Esophagus (tissue), 2 donors: ENCODE measurements around the gene SHISA7. TPM values are rescaled to one million over a fixed set of nuclear protein-coding genes. Genes with fewer than 3 reads are reported as not detected.

Experiments used
- H3K27ac ChIP-seq, 2 donors: one replicate each; pipeline ENCODE4 v1.5.1; 2013; ENCODE audit warnings: low read depth in 2 of 2, mild to moderate bottlenecking in 2 of 2, inconsistent platforms in 1 of 2, low read length in 1 of 2, moderate library complexity in 1 of 2
- H3K27me3 ChIP-seq, 2 donors: one replicate each; pipeline ENCODE4 v1.6.1; 2013; ENCODE audit warnings: low read length in 2 of 2, control low read depth in 1 of 2, mild to moderate bottlenecking in 1 of 2; ENCODE audit not compliant: insufficient read depth in 2 of 2, control insufficient read depth in 1 of 2
- H3K36me3 ChIP-seq, 2 donors: one replicate each; pipeline ENCODE4 v1.6.1; 2013; ENCODE audit warnings: low read length in 1 of 2; ENCODE audit not compliant: control insufficient read depth in 2 of 2, insufficient read depth in 2 of 2
- H3K4me1 ChIP-seq, 2 donors: one replicate each; pipeline ENCODE4 v1.6.1; 2013; ENCODE audit warnings: low read length in 1 of 2; ENCODE audit not compliant: control insufficient read depth in 2 of 2, insufficient read depth in 2 of 2
- H3K4me3 ChIP-seq, 2 donors: one replicate each; pipeline ENCODE4 v1.5.1; 2013; ENCODE audit warnings: low read length in 2 of 2, mild to moderate bottlenecking in 2 of 2, low read depth in 1 of 2, moderate library complexity in 1 of 2
- H3K9me3 ChIP-seq, 2 donors: one replicate each; pipeline ENCODE4 v1.6.1; 2013; ENCODE audit warnings: mild to moderate bottlenecking in 2 of 2, low read depth in 1 of 2, low read length in 1 of 2, moderate library complexity in 1 of 2; ENCODE audit not compliant: control insufficient read depth in 2 of 2, insufficient read depth in 1 of 2
- WGBS, 2 donors: extraction: QIAGEN DNeasy Blood & Tissue Kit; methylation state at CpG; one replicate each; pipeline ENCODE4 v1.1.7; 2013; 5-methylcytosine and 5-hydroxymethylcytosine counted together
- polyA plus RNA-seq, 2 donors: library from polyadenylated mRNA; stranded (reverse); fragments of 200-250 nt; gene quantifications; one replicate each; pipeline ENCODE4 v1.2.3, GENCODE V29; 2013
- donor health status: healthy with polysubstance abuse.
- donor health status: Bipolar disorder and iron deficiency.

Gene SHISA7
- polyA plus RNA-seq, 2 donors, result 0.01 TPM; not detected in 1

- Histone ChIP-seq H3K27ac (no peak overlapping the region), H3K4me1 (peaks cover 6 to 8% of the 10 kb centered on the region in 2 donors), H3K4me3 (no peak overlapping the region), H3K9me3 (peaks cover 0 to 14% of the 10 kb centered on the region in 2 donors), H3K36me3 (no peaks in the 10 kb centered on the region), H3K27me3 (peaks cover 7 to 43% of the 10 kb centered on the region in 2 donors)
- WGBS, 2 donors, result 77 to 83% methylated on average over 5 of the region's 5 CpGs
Measured at GRCh38 chr19:55439052-55439451, 4.0 kb downstream of the SHISA7 start.

- 3 to 4% methylated on average over 17 of the region's 17 CpGs for WGBS, 2 donors
- Histone ChIP-seq H3K4me1 (peaks cover 5 to 6% of the 10 kb centered on the region in 2 donors), H3K27ac (no peak overlapping the region), H3K27me3 (peaks cover 4 to 40% of the 10 kb centered on the region in 2 donors), H3K4me3 (no peak overlapping the region), H3K36me3 (no peaks in the 10 kb centered on the region), H3K9me3 (peaks cover 0 to 14% of the 10 kb centered on the region in 2 donors)
Measured at GRCh38 chr19:55437410-55437809, 5.7 kb downstream of the SHISA7 start.

GRCh38 chr19:55436847-55437246 is 6.3 kb downstream of the SHISA7 start:
- no peak overlapping the region for H3K4me3 ChIP-seq
- no peaks in the 10 kb centered on the region for H3K36me3 ChIP-seq
- peaks cover 2 to 3% of the 10 kb centered on the region in 2 donors for H3K4me1 ChIP-seq
- 47 to 48% methylated on average over 8 of the region's 8 CpGs for WGBS, 2 donors
- H3K27ac ChIP-seq, result no peak overlapping the region
- peaks cover 0 to 19% of the 10 kb centered on the region in 2 donors for H3K9me3 ChIP-seq
- peaks cover 4 to 34% of the 10 kb centered on the region in 2 donors for H3K27me3 ChIP-seq

- H3K36me3 ChIP-seq, result no peaks in the 10 kb centered on the region
- 95 to 96% methylated on average over 4 of the region's 4 CpGs for WGBS, 2 donors
- no peak overlapping the region for H3K27ac ChIP-seq
- peaks cover 4 to 28% of the 10 kb centered on the region in 2 donors for H3K27me3 ChIP-seq
- peaks cover 0 to 12% of the 10 kb centered on the region in 2 donors for H3K9me3 ChIP-seq
- no peaks in the 10 kb centered on the region for H3K4me1 ChIP-seq
- H3K4me3 ChIP-seq, result no peak overlapping the region
Measured at GRCh38 chr19:55435020-55435419, 8.1 kb downstream of the SHISA7 start.

GRCh38 chr19:55434356-55434919 is 8.7 kb downstream of the SHISA7 start:
- Histone ChIP-seq H3K27ac (no peak overlapping the region), H3K4me3 (no peak overlapping the region), H3K36me3 (no peaks in the 10 kb centered on the region), H3K4me1 (no peaks in the 10 kb centered on the region), H3K9me3 (peaks cover 0 to 12% of the 10 kb centered on the region in 2 donors), H3K27me3 (peaks cover 7 to 27% of the 10 kb centered on the region in 2 donors)
- 81 to 96% methylated on average over 4 of the region's 4 CpGs for WGBS, 2 donors

- no peaks in the 10 kb centered on the region for H3K4me1 ChIP-seq
- H3K27me3 ChIP-seq, result peaks cover 10 to 19% of the 10 kb centered on the region in 2 donors
- WGBS, 2 donors, result 14 to 17% methylated on average over 24 to 48 of the region's 48 CpGs
- H3K36me3 ChIP-seq, result no peaks in the 10 kb centered on the region
- H3K4me3 ChIP-seq, result no peak overlapping the region
- no peak overlapping the region for H3K27ac ChIP-seq
- H3K9me3 ChIP-seq, result peaks cover 0 to 10% of the 10 kb centered on the region in 2 donors
Measured at GRCh38 chr19:55433292-55433691, 9.8 kb downstream of the SHISA7 start.

- Histone ChIP-seq H3K27ac (no peak overlapping the region), H3K27me3 (peaks cover 10 to 14% of the 10 kb centered on the region in 2 donors), H3K9me3 (peaks cover 0 to 10% of the 10 kb centered on the region in 2 donors), H3K4me1 (no peaks in the 10 kb centered on the region), H3K36me3 (no peaks in the 10 kb centered on the region), H3K4me3 (no peak overlapping the region)
- 85 to 88% methylated on average over 14 of the region's 14 CpGs for WGBS, 2 donors
Measured at GRCh38 chr19:55432241-55432959, 10.7 kb downstream of the SHISA7 start.

- 93 to 94% methylated on average over 1 of the region's 1 CpG for WGBS, 2 donors
- peaks cover 10 to 12% of the 10 kb centered on the region in 2 donors for H3K27me3 ChIP-seq
Measured at GRCh38 chr19:55431183-55431582, 11.9 kb downstream of the SHISA7 start.

GRCh38 chr19:55426042-55426441 is 17.1 kb downstream of the SHISA7 start:
- H3K4me3 ChIP-seq, result no peak overlapping the region
- no peaks in the 10 kb centered on the region for H3K4me1 ChIP-seq
- no peaks in the 10 kb centered on the region for H3K9me3 ChIP-seq
- H3K27ac ChIP-seq, result no peak overlapping the region
- H3K36me3 ChIP-seq, result no peaks in the 10 kb centered on the region
- WGBS, 2 donors, result 71 to 73% methylated on average over 2 of the region's 2 CpGs
- H3K27me3 ChIP-seq, result peaks cover 2 to 10% of the 10 kb centered on the region in 2 donors

More at GRCh38 chr19:55431183-55431582, 11.9 kb downstream of the SHISA7 start:
- Histone ChIP-seq H3K9me3 (peaks cover 0 to 10% of the 10 kb centered on the region in 2 donors), H3K4me1 (no peaks in the 10 kb centered on the region), H3K27ac (no peak overlapping the region), H3K4me3 (no peak overlapping the region), H3K36me3 (no peaks in the 10 kb centered on the region)
